OCI-LY1 (cell line): Measurements from ENCODE around the gene RAPGEF5.

Experiments used
- CTCF ChIP-seq: fragments of 200-600 bp; sonication (generic), shearing (Covaris generic); IDR thresholded peaks from 2 replicates; pipeline ENCODE4 v1.5.1; 2017; ENCODE audit warnings: mild to moderate bottlenecking, antibody characterized with exemption, low read length, moderate library complexity, mixed read lengths
- EZH2 ChIP-seq: fragments of 200-600 bp; sonication (generic), shearing (Covaris generic); IDR thresholded peaks from 2 replicates; pipeline ENCODE4 v1.8.0; 2017; ENCODE audit warnings: borderline replicate concordance, mixed run types, mild to moderate bottlenecking, antibody characterized with exemption, low read length, moderate library complexity, mixed read lengths

DNA sequence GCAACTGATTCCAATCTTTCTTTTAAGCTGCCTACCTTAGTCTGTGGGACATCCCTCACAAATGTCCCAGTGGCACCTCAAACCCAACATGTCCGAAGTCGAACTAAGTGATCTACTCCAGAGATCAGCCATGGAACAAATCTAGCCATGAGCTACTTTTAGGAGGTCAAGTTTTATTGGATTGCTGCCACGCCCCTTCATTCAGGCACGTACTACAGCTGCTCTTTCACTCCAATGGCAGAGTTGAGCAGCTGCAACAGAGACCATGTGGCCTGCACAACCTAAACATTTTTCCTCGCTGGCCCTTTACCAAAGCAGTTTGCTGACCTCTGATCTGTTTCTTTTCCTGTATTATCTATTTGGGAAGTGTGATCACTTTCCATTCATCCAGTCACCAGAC lies 218.8 kb downstream of the RAPGEF5 start:
- no peak for TF ChIP-seq CTCF
- TF ChIP-seq EZH2 = no peak
